Neural progenitor cell (in vitro differentiated cells): ENCODE data around the gene TFPI. TPM values are rescaled to one million over a fixed set of nuclear protein-coding genes. Genes with fewer than 3 reads are reported as not detected.

ENCODE experiments used
- DNase-seq: peaks from one replicate; pipeline ENCODE4 v3.0.0-alpha.2; 2016; ENCODE audit warnings: low spot score
- H2AFZ ChIP-seq: fragments of 200-600 bp; sonication (generic); replicated peaks from 2 replicates; pipeline ENCODE4 v1.6.1; 2016; ENCODE audit warnings: antibody characterized with exemption
- H3F3A ChIP-seq: fragments of 200-600 bp; sonication (generic); 2 replicates; pipeline ENCODE4 v1.6.1; 2016; ENCODE audit warnings: antibody characterized with exemption, low read depth
- H3K27ac ChIP-seq: fragments of 200-600 bp; sonication (generic); 2 replicates; pipeline ENCODE4 v1.5.1; 2016; ENCODE audit warnings: mild to moderate bottlenecking
- H3K27me3 ChIP-seq: fragments of 200-600 bp; sonication (generic); 2 replicates; pipeline ENCODE4 v1.6.1; 2016; ENCODE audit warnings: mild to moderate bottlenecking, moderate library complexity
- H3K36me3 ChIP-seq: fragments of 200-600 bp; sonication (generic); 2 replicates; pipeline ENCODE4 v1.5.1; 2016
- H3K4me1 ChIP-seq: fragments of 200-600 bp; sonication (generic); 2 replicates; pipeline ENCODE4 v1.6.1; 2016; ENCODE audit warnings: mixed run types
- H3K4me2 ChIP-seq: fragments of 200-600 bp; sonication (generic); 2 replicates; pipeline ENCODE4 v1.6.1; 2016
- H3K4me3 ChIP-seq: fragments of 200-600 bp; sonication (generic); 2 replicates; pipeline ENCODE4 v1.5.1; 2016
- H3K79me2 ChIP-seq: fragments of 200-600 bp; sonication (generic); 2 replicates; pipeline ENCODE4 v1.6.1; 2016; ENCODE audit warnings: low read depth
- H3K9ac ChIP-seq: fragments of 200-600 bp; sonication (generic); 2 replicates; pipeline ENCODE4 v1.6.1; 2016
- H3K9me3 ChIP-seq: fragments of 200-600 bp; sonication (generic); 2 replicates; pipeline ENCODE4 v1.5.1; 2016; ENCODE audit warnings: low read depth
- H4K20me1 ChIP-seq: fragments of 200-600 bp; sonication (generic); 2 replicates; pipeline ENCODE4 v1.6.1; 2016; ENCODE audit warnings: low read depth
- H3K27ac Mint-ChIP-seq: 3 replicates; pipeline ENCODE4 v1.8.0; 2021; ENCODE audit warnings: mixed read lengths
- H3K27me3 Mint-ChIP-seq: 2 replicates; pipeline ENCODE4 v1.8.0; 2022; ENCODE audit warnings: low read depth, mild to moderate bottlenecking, inconsistent platforms, moderate library complexity, mixed read lengths; ENCODE audit not compliant: insufficient read depth
- H3K36me3 Mint-ChIP-seq: 3 replicates; pipeline ENCODE4 v1.8.0; 2021; ENCODE audit warnings: mixed read lengths
- H3K4me1 Mint-ChIP-seq: 3 replicates; pipeline ENCODE4 v1.8.0; 2021; ENCODE audit warnings: mixed read lengths
- H3K4me3 Mint-ChIP-seq: 3 replicates; pipeline ENCODE4 v1.8.0; 2021; ENCODE audit warnings: mild to moderate bottlenecking, moderate library complexity, mixed read lengths
- H3K9me3 Mint-ChIP-seq: 3 replicates; pipeline ENCODE4 v1.8.0; 2020; ENCODE audit warnings: mixed read lengths
- EZH2 ChIP-seq: fragments of 200-600 bp; sonication (generic); IDR thresholded peaks from 2 replicates; pipeline ENCODE4 v1.6.1; 2017; ENCODE audit warnings: antibody characterized with exemption, mild to moderate bottlenecking, moderate library complexity
- EZH2phosphoT487 ChIP-seq: fragments of 200-600 bp; sonication (generic); IDR thresholded peaks from 2 replicates; pipeline ENCODE4 v1.6.1; 2017; ENCODE audit warnings: antibody characterized with exemption
- total RNA-seq: library from RNA; depleted of rRNA; stranded (reverse); fragments of >200 nt; gene quantifications from 2 replicates; pipeline ENCODE4 v1.2.3, GENCODE V29; 2015; ENCODE audit warnings: low replicate concordance
- TF ChIP-seq, protein P1 (sequence below): fragments of 200-600 bp; sonication (generic); IDR thresholded peaks from 2 replicates; pipeline ENCODE4 v1.5.1; 2017; ENCODE audit warnings: antibody characterized with exemption, mild to moderate bottlenecking

Gene TFPI
- total RNA-seq, 1 donor from 2014 or later, result 16.6 TPM

DNA sequence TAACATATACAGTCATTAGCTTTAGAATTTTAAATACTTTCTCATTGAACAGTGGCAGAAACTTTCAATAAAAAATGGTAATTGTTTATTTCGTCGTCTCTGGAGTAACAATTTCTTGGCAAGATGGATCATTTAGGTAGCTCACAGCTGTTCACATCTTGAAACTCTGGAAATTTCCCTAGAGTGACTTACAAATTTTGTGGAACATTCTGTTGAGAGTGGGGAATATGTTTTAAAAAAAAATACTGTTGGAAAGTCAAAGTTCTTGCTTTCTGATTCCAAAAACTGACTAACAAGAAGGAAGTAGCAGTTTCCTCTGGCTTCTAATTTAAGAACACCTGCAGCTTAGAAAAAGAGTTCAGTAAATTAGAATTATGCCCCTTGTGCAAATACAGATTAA lies 95.0 kb downstream of the TFPI start:
- no peaks in the 10 kb centered on the region for H4K20me1 ChIP-seq
- H3F3A ChIP-seq, result no peaks in the 10 kb centered on the region
- H3K9me3 ChIP-seq, result no peaks in the 10 kb centered on the region
- H3K4me3 ChIP-seq, result no peak overlapping the region
- no peaks in the 10 kb centered on the region for H3K27me3 ChIP-seq
- Mint-ChIP-seq H3K27me3 (no peaks in the 10 kb centered on the region), H3K27ac (no peak overlapping the region), H3K9me3 (no peaks in the 10 kb centered on the region), H3K36me3 (no peaks in the 10 kb centered on the region), H3K4me3 (no peak overlapping the region), H3K4me1 (no peaks in the 10 kb centered on the region)
- TF ChIP-seq EZH2phosphoT487 (no peak), EZH2 (no peak)
- TF ChIP-seq, protein P1, sequence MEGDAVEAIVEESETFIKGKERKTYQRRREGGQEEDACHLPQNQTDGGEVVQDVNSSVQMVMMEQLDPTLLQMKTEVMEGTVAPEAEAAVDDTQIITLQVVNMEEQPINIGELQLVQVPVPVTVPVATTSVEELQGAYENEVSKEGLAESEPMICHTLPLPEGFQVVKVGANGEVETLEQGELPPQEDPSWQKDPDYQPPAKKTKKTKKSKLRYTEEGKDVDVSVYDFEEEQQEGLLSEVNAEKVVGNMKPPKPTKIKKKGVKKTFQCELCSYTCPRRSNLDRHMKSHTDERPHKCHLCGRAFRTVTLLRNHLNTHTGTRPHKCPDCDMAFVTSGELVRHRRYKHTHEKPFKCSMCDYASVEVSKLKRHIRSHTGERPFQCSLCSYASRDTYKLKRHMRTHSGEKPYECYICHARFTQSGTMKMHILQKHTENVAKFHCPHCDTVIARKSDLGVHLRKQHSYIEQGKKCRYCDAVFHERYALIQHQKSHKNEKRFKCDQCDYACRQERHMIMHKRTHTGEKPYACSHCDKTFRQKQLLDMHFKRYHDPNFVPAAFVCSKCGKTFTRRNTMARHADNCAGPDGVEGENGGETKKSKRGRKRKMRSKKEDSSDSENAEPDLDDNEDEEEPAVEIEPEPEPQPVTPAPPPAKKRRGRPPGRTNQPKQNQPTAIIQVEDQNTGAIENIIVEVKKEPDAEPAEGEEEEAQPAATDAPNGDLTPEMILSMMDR, result no peak
- no peak overlapping the region for H2AFZ ChIP-seq
- H3K27ac ChIP-seq, result no peak overlapping the region
- no peak overlapping the region for H3K9ac ChIP-seq
- H3K4me2 ChIP-seq, result no peak overlapping the region
- no peaks in the 10 kb centered on the region for H3K36me3 ChIP-seq
- no peaks in the 10 kb centered on the region for H3K4me1 ChIP-seq
- DNase-seq, result no peak
- no peaks in the 10 kb centered on the region for H3K79me2 ChIP-seq

DNA sequence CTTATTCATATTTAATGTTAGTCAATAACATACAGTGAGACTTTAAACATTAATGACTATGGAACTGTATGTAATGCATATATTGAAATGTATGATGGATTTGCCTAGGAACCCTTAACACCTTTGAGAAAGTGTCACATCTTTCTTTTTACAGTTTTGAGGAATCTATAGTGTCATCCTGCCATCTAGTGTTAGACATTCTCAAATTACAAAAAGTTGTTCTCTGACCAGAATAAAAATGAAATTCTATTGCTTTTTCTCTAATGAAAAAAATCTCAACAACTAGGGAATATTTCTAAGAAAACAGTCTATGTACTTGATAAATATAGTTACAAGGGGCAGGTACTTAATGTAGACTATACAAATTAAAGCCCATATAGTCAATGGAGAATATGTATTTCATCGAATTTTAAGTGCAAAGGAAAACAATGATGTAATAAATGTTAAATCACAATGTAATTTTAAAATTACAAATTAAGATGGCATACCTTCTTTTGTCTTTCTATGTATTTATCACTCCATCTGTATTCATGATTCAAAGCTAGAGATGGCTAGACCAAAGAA lies 101.1 kb downstream of the TFPI start:
- H3K4me3 ChIP-seq, result no peak overlapping the region
- H3K79me2 ChIP-seq, result no peaks in the 10 kb centered on the region
- H3F3A ChIP-seq, result no peaks in the 10 kb centered on the region
- Mint-ChIP-seq H3K36me3 (no peaks in the 10 kb centered on the region), H3K9me3 (no peaks in the 10 kb centered on the region), H3K4me3 (no peak overlapping the region), H3K27me3 (no peaks in the 10 kb centered on the region), H3K4me1 (peaks cover 6% of the 10 kb centered on the region), H3K27ac (no peak overlapping the region)
- H4K20me1 ChIP-seq, result no peaks in the 10 kb centered on the region
- no peaks in the 10 kb centered on the region for H3K27me3 ChIP-seq
- H3K27ac ChIP-seq, result no peak overlapping the region
- TF ChIP-seq, protein P1, result peak; percentile 74
- TF ChIP-seq EZH2phosphoT487, result no peak
- TF ChIP-seq EZH2, result no peak
- H3K4me1 ChIP-seq, result no peaks in the 10 kb centered on the region
- H3K36me3 ChIP-seq, result no peaks in the 10 kb centered on the region
- no peak overlapping the region for H3K4me2 ChIP-seq
- H2AFZ ChIP-seq, result no peak overlapping the region
- peak; percentile 27 for DNase-seq
- no peaks in the 10 kb centered on the region for H3K9me3 ChIP-seq
- H3K9ac ChIP-seq, result no peak overlapping the region

DNA sequence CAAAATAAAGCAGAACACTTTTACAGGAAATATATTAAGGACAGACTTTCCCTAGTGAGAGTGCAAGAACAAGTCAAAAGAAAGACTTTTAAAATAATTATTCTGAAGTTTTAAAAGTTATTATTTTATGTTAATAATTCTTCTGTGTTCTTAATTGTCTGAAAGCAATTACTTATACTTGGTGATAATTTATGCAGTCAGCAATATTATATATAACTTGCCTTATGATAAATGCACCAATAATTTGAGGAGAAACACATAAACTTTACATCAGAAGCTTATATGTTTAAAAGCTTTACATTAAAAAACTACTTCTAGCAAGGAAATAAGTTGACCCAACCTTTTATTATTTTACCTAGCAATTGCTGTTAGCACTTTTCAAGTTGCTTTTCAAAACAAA lies 102.7 kb downstream of the TFPI start:
- Histone ChIP-seq H3K4me1 (peaks cover 6% of the 10 kb centered on the region), H3K9me3 (no peaks in the 10 kb centered on the region), H3K36me3 (no peaks in the 10 kb centered on the region), H3K27ac (no peak overlapping the region), H3K4me3 (no peak overlapping the region), H4K20me1 (no peaks in the 10 kb centered on the region), H3K9ac (no peak overlapping the region), H3K79me2 (no peaks in the 10 kb centered on the region), H2AFZ (no peak overlapping the region), H3F3A (no peaks in the 10 kb centered on the region), H3K4me2 (no peak overlapping the region), H3K27me3 (no peaks in the 10 kb centered on the region)
- TF ChIP-seq EZH2 (no peak), EZH2phosphoT487 (no peak)
- TF ChIP-seq, protein P1, result no peak
- Mint-ChIP-seq H3K36me3 (no peaks in the 10 kb centered on the region), H3K27me3 (no peaks in the 10 kb centered on the region), H3K27ac (no peak overlapping the region), H3K4me3 (no peak overlapping the region), H3K9me3 (no peaks in the 10 kb centered on the region), H3K4me1 (peaks cover 14% of the 10 kb centered on the region)
- no peak for DNase-seq
